CD4-positive, alpha-beta T cell (primary cell): ENCODE results near the gene VHLL. TPM values are rescaled to one million over a fixed set of nuclear protein-coding genes. Genes with fewer than 3 reads are reported as not detected.

Experiments used
- ATAC-seq: fragments of 200-7000 bp; cut with Tn5 transposase; one replicate; pipeline ENCODE4 v1.10.0; 2022; ENCODE audit warnings: mild to moderate bottlenecking; ENCODE audit not compliant: poor library complexity
- CTCF ChIA-PET: fragments of 350-600 bp; sonication (Branson Sonifier 250); formaldehyde crosslinking; loops from one replicate; lab custom pipeline; 2021; ENCODE audit warnings: antibody characterized with exemption, inconsistent platforms; lab: Charles Lee
- POLR2A ChIA-PET: fragments of 350-600 bp; sonication (Branson Sonifier 250); formaldehyde crosslinking; loops from one replicate; lab custom pipeline; 2021; ENCODE audit warnings: antibody characterized with exemption, inconsistent platforms; lab: Charles Lee
- DNase-seq, 14 experiments: peaks; one replicate each; pipeline ENCODE4 v3.0.0-alpha.2; 2013 to 2020; ENCODE audit warnings: mixed read lengths in 2 of 14
- H3K27ac ChIP-seq, 2 donors: one replicate each; pipeline versions ENCODE4 v1.5.1 to v1.7.0; 2013; ENCODE audit warnings: low read length in 2 of 2, low read depth in 1 of 2, mild to moderate bottlenecking in 1 of 2
- H3K27me3 ChIP-seq, 2 experiments: 1 replicate in 1 of 2; 2 replicates in 1 of 2; pipeline versions ENCODE4 v1.6.1 to v1.7.0; 2013; ENCODE audit warnings: low read length in 2 of 2, control low read depth in 1 of 2, mild to moderate bottlenecking in 1 of 2, moderate library complexity in 1 of 2; ENCODE audit not compliant: insufficient read depth in 2 of 2, control insufficient read depth in 1 of 2
- H3K36me3 ChIP-seq: one replicate; pipeline ENCODE4 v1.6.1; 2013; ENCODE audit warnings: low read length, control low read depth; ENCODE audit not compliant: insufficient read depth
- H3K4me1 ChIP-seq: one replicate; pipeline ENCODE4 v1.6.1; 2013; ENCODE audit warnings: low read length, control low read depth; ENCODE audit not compliant: insufficient read depth
- H3K4me3 ChIP-seq: one replicate; pipeline ENCODE4 v1.5.1; 2013; ENCODE audit warnings: mild to moderate bottlenecking, low read length, moderate library complexity
- H3K9me3 ChIP-seq, 2 experiments: 1 replicate in 1 of 2; 2 replicates in 1 of 2; pipeline versions ENCODE4 v1.6.1 to v1.7.0; 2013; ENCODE audit warnings: low read length in 2 of 2, mild to moderate bottlenecking in 2 of 2, control low read depth in 1 of 2, moderate library complexity in 1 of 2; ENCODE audit not compliant: control insufficient read depth in 1 of 2, insufficient read depth in 1 of 2
- H3K27ac Mint-ChIP-seq: one replicate; pipeline ENCODE4 v1.8.0; 2020; ENCODE audit warnings: mixed read lengths
- H3K27me3 Mint-ChIP-seq: one replicate; pipeline ENCODE4 v1.8.0; 2021; ENCODE audit warnings: mixed read lengths
- H3K36me3 Mint-ChIP-seq: one replicate; pipeline ENCODE4 v1.8.0; 2021; ENCODE audit warnings: low read depth, mixed read lengths
- H3K4me1 Mint-ChIP-seq: one replicate; pipeline ENCODE4 v1.8.0; 2021; ENCODE audit warnings: low read depth, mixed read lengths
- H3K4me3 Mint-ChIP-seq: one replicate; pipeline ENCODE4 v1.8.0; 2020; ENCODE audit warnings: mild to moderate bottlenecking, mixed read lengths
- H3K9me3 Mint-ChIP-seq: one replicate; pipeline ENCODE4 v1.8.0; 2020; ENCODE audit warnings: mixed read lengths
- CTCF ChIP-seq: fragments of 200-600 bp; IDR thresholded peaks from one replicate; pipeline ENCODE4 v1.8.0; 2022; ENCODE audit warnings: antibody characterized with exemption, mild to moderate bottlenecking
- intact Hi-C, 2 experiments: fragments of 100-400 bp; cut with DNase I in 1 of 2; cut with micrococcal nuclease in 1 of 2; formaldehyde crosslinking; loops; one replicate each; pipeline versions ENCODE4 v1.15.1 to v1.9.0; 2023 to 2025; cut with DNase I, micrococcal nuclease
- total RNA-seq, 174 experiments: library from RNA in 2 of 174; stranded (reverse) in 2 of 174; gene quantifications; one replicate each; pipeline ENCODE4 v1.2.3 and lab custom pipeline; 2021 to 2026

Gene VHLL
- total RNA-seq, 2 experiments from 2014 or later = not detected

DNA sequence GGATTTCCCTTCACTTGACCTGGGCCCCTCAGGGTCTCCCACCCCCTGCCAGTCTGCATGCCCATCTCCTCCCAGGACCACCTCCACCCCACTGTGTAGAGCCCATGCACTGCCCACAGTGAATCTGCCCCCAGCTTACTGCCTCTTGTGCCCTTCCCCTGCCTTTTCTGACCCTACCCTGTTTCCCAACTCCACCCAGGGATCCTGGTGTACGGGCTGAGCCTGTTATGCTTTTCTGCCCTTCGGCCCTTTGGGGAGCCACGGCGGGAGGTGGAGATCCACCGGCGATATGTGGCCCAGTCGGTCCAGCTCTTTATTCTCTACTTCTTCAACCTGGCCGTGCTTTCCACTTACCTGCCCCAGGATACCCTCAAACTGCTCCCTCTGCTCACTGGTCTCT is 13.0 kb downstream of the VHLL start:
- intact Hi-C loops = no loop called here
- ChIA-PET POLR2A (no interaction called here), CTCF (interaction anchor here (0.6 kb wide), 1 partner anchor 9 kb away, joined by 4 read pairs; no protein-coding TSS in a partner anchor)
- Histone ChIP-seq H3K4me1 (peaks cover 30% of the 10 kb centered on the region), H3K9me3 (no peaks in the 10 kb centered on the region), H3K27me3 (no peaks in the 10 kb centered on the region), H3K27ac (no peak overlapping the region), H3K4me3 (no peak overlapping the region), H3K36me3 (peaks cover 15% of the 10 kb centered on the region)
- Mint-ChIP-seq H3K9me3 (no peaks in the 10 kb centered on the region), H3K36me3 (peaks cover 30% of the 10 kb centered on the region), H3K4me1 (peaks cover 31% of the 10 kb centered on the region), H3K27me3 (no peaks in the 10 kb centered on the region), H3K27ac (no peak overlapping the region), H3K4me3 (peak overlapping the region; percentile 38)
- no peak for DNase-seq
- no peak for ATAC-seq
- no peak for TF ChIP-seq CTCF

DNA sequence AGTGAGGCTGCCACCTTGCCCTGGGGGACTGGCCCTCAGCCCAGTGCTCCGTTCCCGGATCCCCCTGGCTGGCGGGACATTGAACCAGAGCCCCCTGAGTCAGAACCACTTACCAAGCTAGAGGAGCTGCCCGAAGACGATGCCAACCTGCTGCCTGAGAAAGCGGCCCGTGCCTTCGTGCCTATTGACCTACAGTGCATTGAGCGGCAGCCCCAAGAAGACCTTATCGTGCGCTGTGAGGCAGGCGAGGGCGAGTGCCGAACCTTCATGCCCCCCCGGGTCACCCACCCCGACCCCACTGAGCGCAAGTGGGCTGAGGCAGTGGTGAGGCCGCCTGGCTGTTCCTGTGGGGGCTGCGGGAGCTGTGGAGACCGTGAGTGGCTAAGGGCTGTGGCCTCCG is 13.7 kb downstream of the VHLL start:
- ChIA-PET POLR2A (no interaction called here), CTCF (no interaction called here)
- H3K4me3 ChIP-seq = no peak overlapping the region
- Mint-ChIP-seq H3K27me3 (no peaks in the 10 kb centered on the region), H3K4me3 (no peak overlapping the region), H3K4me1 (peaks cover 37% of the 10 kb centered on the region), H3K36me3 (peaks cover 27% of the 10 kb centered on the region), H3K27ac (no peak overlapping the region), H3K9me3 (no peaks in the 10 kb centered on the region)
- intact Hi-C loops = no loop called here
- H3K27ac ChIP-seq = no peak overlapping the region
- H3K4me1 ChIP-seq = peaks cover 32% of the 10 kb centered on the region
- ATAC-seq (no peak), DNase-seq (no peak)
- H3K36me3 ChIP-seq = peaks cover 15% of the 10 kb centered on the region
- no peaks in the 10 kb centered on the region for H3K9me3 ChIP-seq
- H3K27me3 ChIP-seq = no peaks in the 10 kb centered on the region
- no peak for TF ChIP-seq CTCF

DNA sequence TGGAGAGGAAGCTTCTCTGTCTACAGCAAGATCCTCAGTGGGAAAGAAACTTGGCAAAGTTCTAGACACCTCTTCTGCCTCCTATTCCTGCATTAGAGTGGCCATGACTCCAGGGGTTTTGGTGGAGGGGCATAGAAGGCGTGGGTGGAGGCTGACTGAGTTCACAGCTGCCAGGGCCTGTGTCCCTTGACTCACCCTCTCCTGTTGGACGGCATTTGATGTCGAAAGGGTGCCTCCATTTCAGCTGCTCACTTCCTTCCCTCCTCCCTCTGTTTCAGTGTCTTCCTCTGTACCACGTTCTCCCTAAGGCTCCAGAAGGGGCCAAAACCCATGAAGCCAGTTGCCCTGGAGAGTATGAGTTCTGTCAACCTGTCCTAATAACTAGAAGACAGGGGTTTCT is 14.3 kb downstream of the VHLL start:
- Histone ChIP-seq H3K27ac (no peak overlapping the region), H3K27me3 (no peaks in the 10 kb centered on the region), H3K36me3 (peaks cover 15% of the 10 kb centered on the region), H3K9me3 (no peaks in the 10 kb centered on the region), H3K4me1 (peaks cover 36% of the 10 kb centered on the region), H3K4me3 (no peak overlapping the region)
- intact Hi-C loops = loop anchor here in 1 of 2 experiments (5.0 kb wide), 2 partner anchors 92 to 458 kb away; partner anchors contain the start of genes MRPL24 and SLC25A44
- DNase-seq (peak in 1 of 14 experiments; percentile 34), ATAC-seq (no peak)
- no peaks in the 10 kb centered on the region for H3K9me3 Mint-ChIP-seq
- no peak for TF ChIP-seq CTCF
- H3K36me3 Mint-ChIP-seq = peaks cover 25% of the 10 kb centered on the region
- CTCF ChIA-PET = no interaction called here
- H3K4me3 Mint-ChIP-seq = no peak overlapping the region
- peaks cover 44% of the 10 kb centered on the region for H3K4me1 Mint-ChIP-seq
- H3K27ac Mint-ChIP-seq = no peak overlapping the region
- POLR2A ChIA-PET = interaction anchor here (3.1 kb wide), 1 partner anchor 53 kb away, joined by 17 read pairs; the partner anchor contains the start of genes CCT3 and TSACC
- H3K27me3 Mint-ChIP-seq = no peaks in the 10 kb centered on the region
